ENCODE results near the gene ADGRB2. TPM values are rescaled to one million over a fixed set of nuclear protein-coding genes. Genes with fewer than 3 reads are reported as not detected.

Gene ADGRB2
- total and polyA plus RNA-seq, 2 of the 4 experiments (the other 2 are of a cell fraction): 2.2 to 11.9 TPM

DNA sequence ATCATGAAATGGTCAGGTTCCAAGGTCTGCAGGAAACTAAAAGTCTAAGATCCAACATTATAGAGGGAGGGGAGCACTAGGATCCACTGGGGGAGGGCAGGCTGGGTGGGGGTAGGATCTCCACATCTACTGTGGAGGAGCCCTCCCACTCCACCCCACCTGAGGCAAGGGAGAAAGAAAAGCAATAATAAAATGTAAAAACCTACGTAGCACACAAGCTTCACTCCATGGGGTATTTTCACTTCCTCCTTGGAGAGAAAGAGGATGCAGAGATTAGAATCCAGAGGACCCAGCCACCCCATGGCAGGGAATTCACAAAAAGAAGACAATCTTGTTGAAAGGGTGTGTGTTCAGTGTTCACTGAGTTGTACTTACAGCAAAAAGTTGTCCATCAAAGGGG is 37.3 kb upstream of the ADGRB2 start:
- Histone ChIP-seq H3K9me1 (ENCODE audit: insufficient read depth, low read length) (peaks cover 5% of the 10 kb centered on the region), H3K4me3 (ENCODE audit: insufficient read depth, low read depth, low read length) (no peak overlapping the region), H3K9me3 (ENCODE audit: control insufficient read depth, insufficient read depth, low read length) (no peaks in the 10 kb centered on the region), H3K27ac (ENCODE audit: insufficient read depth, low read length) (no peak overlapping the region), H2BK120ac (ENCODE audit: low read depth, low read length) (no peak overlapping the region), H2AK9ac (replicated peaks; ENCODE audit: low read depth, low read length, poor library complexity) (no peak overlapping the region), H3K23ac (ENCODE audit: low read depth, low read length) (no peak overlapping the region), H2BK15ac (ENCODE audit: low read depth, low read length) (no peak overlapping the region), H3K56ac (ENCODE audit: extremely low read depth, insufficient read depth, low read length) (no peak overlapping the region), H4K5ac (ENCODE audit: low read depth, low read length) (no peak overlapping the region), H3K27me3 (ENCODE audit: control insufficient read depth, insufficient read depth, low read length) (no peaks in the 10 kb centered on the region), H3K18ac (ENCODE audit: low read depth, low read length) (no peak overlapping the region), H3K4me1 (ENCODE audit: control insufficient read depth, insufficient read depth, low read length) (peaks cover 21% of the 10 kb centered on the region), H2AFZ (replicated peaks; ENCODE audit: low read length, poor library complexity) (no peak overlapping the region), H2BK20ac (ENCODE audit: low read depth, low read length) (no peak overlapping the region), H4K91ac (ENCODE audit: insufficient read depth, low read depth, low read length) (no peak overlapping the region), H3K14ac (replicated peaks; ENCODE audit: low read depth, low read length) (no peak overlapping the region), H3K79me1 (ENCODE audit: low read depth in 1 of 2, low read length in 2 of 2) (peaks cover 1 to 25% of the 10 kb centered on the region in 2 experiments; a peak in 2 of 4 replicates), H3K36me3 (ENCODE audit: control insufficient read depth, insufficient read depth, low read length) (no peaks in the 10 kb centered on the region), H2BK5ac (ENCODE audit: low read depth, low read length, poor library complexity, severe bottlenecking) (no peak overlapping the region), H4K20me1 (ENCODE audit: insufficient read depth, low read length) (peaks cover 1% of the 10 kb centered on the region), H3K4me2 (ENCODE audit: low read depth, low read length) (no peak overlapping the region), H2AK5ac (ENCODE audit: low read depth, low read length) (no peak overlapping the region), H3K9ac (ENCODE audit: low read depth, low read length) (no peak overlapping the region), H3K4ac (ENCODE audit: low read depth, low read length) (no peak overlapping the region), H4K8ac (ENCODE audit: low read depth in 2 of 2, low read length in 2 of 2) (no peak overlapping the region)
- no TSS peak for BruUV-seq (replicated peaks)
- TF ChIP-seq CEBPB (IDR thresholded peaks at IDR 0.05; ENCODE audit: low read depth, low read length) (no peak), RFX5 (IDR thresholded peaks at IDR 0.05; ENCODE audit: low read depth, low read length) (no peak), BHLHE40 (IDR thresholded peaks at IDR 0.05; ENCODE audit: low read depth, low read length) (no peak), FOS (IDR thresholded peaks at IDR 0.05; ENCODE audit: low read depth, low read length) (no peak), MAZ (IDR thresholded peaks at IDR 0.05; ENCODE audit: borderline replicate concordance, low read depth, low read length) (no peak), SMC3 (IDR thresholded peaks at IDR 0.05; ENCODE audit: low read depth, low read length) (no peak), RAD21 (IDR thresholded peaks at IDR 0.05; ENCODE audit: low read length) (no peak), RCOR1 (IDR thresholded peaks at IDR 0.05; ENCODE audit: insufficient replicate concordance, low read length) (no peak), MAFK (IDR thresholded peaks at IDR 0.05; ENCODE audit: low read depth, low read length) (no peak), CHD1 (IDR thresholded peaks at IDR 0.05; ENCODE audit: low read depth, low read length) (no peak), NFE2L2 (IDR thresholded peaks at IDR 0.05; ENCODE audit: low read depth, low read length) (no peak), POLR2A (IDR thresholded peaks at IDR 0.05; ENCODE audit: low read depth, low read length) (no peak), MXI1 (IDR thresholded peaks at IDR 0.05; ENCODE audit: borderline replicate concordance, low read depth, low read length) (no peak)
- TF ChIP-seq, protein P1, sequence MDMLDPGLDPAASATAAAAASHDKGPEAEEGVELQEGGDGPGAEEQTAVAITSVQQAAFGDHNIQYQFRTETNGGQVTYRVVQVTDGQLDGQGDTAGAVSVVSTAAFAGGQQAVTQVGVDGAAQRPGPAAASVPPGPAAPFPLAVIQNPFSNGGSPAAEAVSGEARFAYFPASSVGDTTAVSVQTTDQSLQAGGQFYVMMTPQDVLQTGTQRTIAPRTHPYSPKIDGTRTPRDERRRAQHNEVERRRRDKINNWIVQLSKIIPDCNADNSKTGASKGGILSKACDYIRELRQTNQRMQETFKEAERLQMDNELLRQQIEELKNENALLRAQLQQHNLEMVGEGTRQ (IDR thresholded peaks at IDR 0.05; ENCODE audit: low read depth, low read length): no peak
- TF ChIP-seq, protein P2, sequence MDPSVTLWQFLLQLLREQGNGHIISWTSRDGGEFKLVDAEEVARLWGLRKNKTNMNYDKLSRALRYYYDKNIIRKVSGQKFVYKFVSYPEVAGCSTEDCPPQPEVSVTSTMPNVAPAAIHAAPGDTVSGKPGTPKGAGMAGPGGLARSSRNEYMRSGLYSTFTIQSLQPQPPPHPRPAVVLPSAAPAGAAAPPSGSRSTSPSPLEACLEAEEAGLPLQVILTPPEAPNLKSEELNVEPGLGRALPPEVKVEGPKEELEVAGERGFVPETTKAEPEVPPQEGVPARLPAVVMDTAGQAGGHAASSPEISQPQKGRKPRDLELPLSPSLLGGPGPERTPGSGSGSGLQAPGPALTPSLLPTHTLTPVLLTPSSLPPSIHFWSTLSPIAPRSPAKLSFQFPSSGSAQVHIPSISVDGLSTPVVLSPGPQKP (IDR thresholded peaks at IDR 0.05; ENCODE audit: borderline replicate concordance, low read depth, low read length): no peak
- TF ChIP-seq, protein P3, sequence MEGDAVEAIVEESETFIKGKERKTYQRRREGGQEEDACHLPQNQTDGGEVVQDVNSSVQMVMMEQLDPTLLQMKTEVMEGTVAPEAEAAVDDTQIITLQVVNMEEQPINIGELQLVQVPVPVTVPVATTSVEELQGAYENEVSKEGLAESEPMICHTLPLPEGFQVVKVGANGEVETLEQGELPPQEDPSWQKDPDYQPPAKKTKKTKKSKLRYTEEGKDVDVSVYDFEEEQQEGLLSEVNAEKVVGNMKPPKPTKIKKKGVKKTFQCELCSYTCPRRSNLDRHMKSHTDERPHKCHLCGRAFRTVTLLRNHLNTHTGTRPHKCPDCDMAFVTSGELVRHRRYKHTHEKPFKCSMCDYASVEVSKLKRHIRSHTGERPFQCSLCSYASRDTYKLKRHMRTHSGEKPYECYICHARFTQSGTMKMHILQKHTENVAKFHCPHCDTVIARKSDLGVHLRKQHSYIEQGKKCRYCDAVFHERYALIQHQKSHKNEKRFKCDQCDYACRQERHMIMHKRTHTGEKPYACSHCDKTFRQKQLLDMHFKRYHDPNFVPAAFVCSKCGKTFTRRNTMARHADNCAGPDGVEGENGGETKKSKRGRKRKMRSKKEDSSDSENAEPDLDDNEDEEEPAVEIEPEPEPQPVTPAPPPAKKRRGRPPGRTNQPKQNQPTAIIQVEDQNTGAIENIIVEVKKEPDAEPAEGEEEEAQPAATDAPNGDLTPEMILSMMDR (conservative IDR thresholded peaks at IDR 0.05; ENCODE audit: low read depth, low read length): no peak
- dilution Hi-C loops (cut with HindIII; ENCODE audit: low sequenced_read_pairs, unreplicated experiment): no loop called here
- in situ Hi-C loops (cut with MboI; ENCODE audit: low sequenced_read_pairs): no loop called here
- intact Hi-C loops (cut with micrococcal nuclease): no loop called here
- ChIA-PET POLR2A (ENCODE audit: unreplicated experiment) (no interaction called here), CTCF (interaction anchor here (0.9 kb wide), 1 partner anchor 12 kb away, joined by 3 read pairs; no protein-coding TSS in a partner anchor)
- WGBS, 2 experiments (ENCODE audit: extremely low coverage in 2 of 2, insufficient read length in 1 of 2): no CpG with 5 or more reads among the region's 1 CpG
- no peak for ATAC-seq (ENCODE audit: low read depth)
- no peak for DNase-seq

Data from IMR-90 (cell line).